NCI-H526 treated with DMSO at 0.1 percent for 48 hours (cell line): Measurements from ENCODE around the gene FCMR.
A peak's percentile ranks its signal among the peaks of the same experiment; 100 is the strongest.

Experiments used
- DNase-seq: peaks from one replicate; lab custom pipeline; 2025; lab: John Stamatoyannopoulos, UW

The FCMR gene

GRCh38 chr1:206899717-206900116 is 22.0 kb downstream of the FCMR start:
- DNase-seq: no peak

GRCh38 chr1:206898915-206899431 is 22.8 kb downstream of the FCMR start:
- no peak for DNase-seq

- DNase-seq: no peak
Observed at GRCh38 chr1:206898089-206898914, 23.4 kb downstream of the FCMR start.

GRCh38 chr1:206897175-206897574 is 24.6 kb downstream of the FCMR start, which contains the start of gene IL24:
IL24 (plus strand) TSS chr1:206897443; CDS start chr1:206897833, 390 bp downstream.
- no peak for DNase-seq

GRCh38 chr1:206896261-206896660 is 25.5 kb downstream of the FCMR start:
- DNase-seq: no peak

GRCh38 chr1:206895837-206896242 is 25.9 kb downstream of the FCMR start:
- DNase-seq: peak; percentile 77

GRCh38 chr1:206895325-206895724 is 26.4 kb downstream of the FCMR start:
- DNase-seq: peak; percentile 83

GRCh38 chr1:206893380-206893779 is 28.4 kb downstream of the FCMR start:
- DNase-seq: no peak

GRCh38 chr1:206892351-206892984 is 29.3 kb downstream of the FCMR start:
- no peak for DNase-seq

- no peak for DNase-seq
Observed at GRCh38 chr1:206891412-206891811, 30.3 kb downstream of the FCMR start.

- DNase-seq: no peak
Observed at GRCh38 chr1:206890125-206891060, 31.3 kb downstream of the FCMR start.

- DNase-seq: no peak
Observed at GRCh38 chr1:206887701-206888100, 34.0 kb downstream of the FCMR start.

- DNase-seq: no peak
Observed at GRCh38 chr1:206886831-206887230, 34.9 kb downstream of the FCMR start.

GRCh38 chr1:206885341-206886060 is 36.2 kb downstream of the FCMR start:
- DNase-seq: no peak

GRCh38 chr1:206883876-206884275 is 37.9 kb downstream of the FCMR start:
- no peak for DNase-seq

GRCh38 chr1:206883160-206883559 is 38.6 kb downstream of the FCMR start:
- no peak for DNase-seq

GRCh38 chr1:206882555-206882954 is 39.2 kb downstream of the FCMR start:
- no peak for DNase-seq

- DNase-seq: no peak
Observed at GRCh38 chr1:206880314-206880713, 41.4 kb downstream of the FCMR start.

GRCh38 chr1:206878456-206878855 is 43.3 kb downstream of the FCMR start:
- no peak for DNase-seq

- DNase-seq: no peak
Observed at GRCh38 chr1:206875752-206876377, 45.9 kb downstream of the FCMR start.
